ENCODE results near the gene POTEM.
"Not testable (repeated sequence)": the region's sequence is repeated elsewhere in the genome, so short reads cannot be mapped to it uniquely, and the experiment has no call there.

POTEM gene

DNA sequence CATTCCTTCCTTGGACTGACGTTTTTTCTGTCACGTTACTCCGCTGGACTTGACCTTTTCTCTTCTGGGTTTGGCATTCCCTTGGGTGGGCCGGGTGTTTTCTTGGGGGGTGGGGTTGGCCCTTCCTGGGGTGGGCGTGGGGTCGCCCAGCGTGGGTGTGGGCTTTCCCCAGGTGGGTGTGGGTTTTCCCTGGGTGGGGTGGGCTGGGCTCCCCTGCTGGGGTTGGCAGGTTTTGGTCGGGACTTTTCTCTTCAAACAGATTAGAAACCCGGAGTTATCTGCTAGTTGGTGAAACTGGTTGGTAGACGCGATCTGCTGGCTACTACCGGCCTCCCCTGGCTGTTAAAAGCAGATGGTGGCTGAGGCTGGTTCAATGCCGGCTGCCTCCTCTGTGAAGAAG lies at the start of gene POTEM:
Gene POTEM (plus strand): TSS at position 301 of the 400 bp plus-strand sequence. CDS start 52 bp downstream, at position 353.
- DNase-seq; intact Hi-C loops (cut with DNase I): not testable (repeated sequence)

DNA sequence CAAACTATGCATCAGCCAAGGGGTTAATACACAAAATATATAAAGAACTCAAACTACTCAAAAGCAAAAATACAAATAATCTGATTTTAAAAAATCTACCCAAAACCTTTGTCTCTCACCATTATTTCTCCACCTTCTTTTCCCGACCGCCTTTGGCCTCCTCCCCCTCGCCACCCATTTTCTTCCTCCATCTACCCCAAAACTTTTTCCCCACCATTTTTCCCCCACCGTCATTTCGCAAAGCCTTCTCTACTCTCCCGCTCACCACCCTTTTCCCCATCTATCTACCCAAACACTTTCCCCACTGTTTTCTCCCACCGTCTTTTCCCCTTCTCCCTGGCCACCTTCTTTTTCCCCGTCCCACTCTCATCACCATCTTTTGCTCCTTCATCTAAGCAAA lies 48.9 kb upstream of the POTEM start:
- peak in 5 of 42 donors; percentile 0 to 33 (median 15) for DNase-seq
- intact Hi-C loops (cut with DNase I), result not testable (repeated sequence)

DNA sequence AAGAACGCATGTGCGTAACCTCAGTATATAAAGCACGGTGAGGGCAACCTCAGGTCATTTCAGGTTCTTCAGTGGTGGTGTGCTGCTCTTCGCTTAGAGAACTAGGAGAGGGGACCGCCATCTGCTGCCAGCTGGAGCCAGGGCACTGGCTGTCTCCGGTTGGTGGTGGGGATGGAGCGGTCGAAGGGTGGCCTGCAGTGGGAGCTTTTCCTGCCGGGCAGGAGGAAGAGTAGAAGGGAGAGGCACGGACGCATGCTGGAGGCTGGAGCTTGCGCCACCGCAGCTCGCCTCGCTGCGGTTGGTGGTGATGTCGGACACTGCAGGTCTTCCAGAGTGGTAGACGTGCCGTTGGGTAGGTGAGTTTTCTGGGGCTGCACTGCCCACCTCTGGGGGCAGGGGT lies 47.2 kb upstream of the POTEM start:
- DNase-seq; intact Hi-C loops (cut with DNase I): not testable (repeated sequence)

- intact Hi-C loops (cut with DNase I); DNase-seq: not testable (repeated sequence)
These were observed 46.1 kb upstream of the POTEM start for GRCh38 chr14:18921055-18921701.

DNA sequence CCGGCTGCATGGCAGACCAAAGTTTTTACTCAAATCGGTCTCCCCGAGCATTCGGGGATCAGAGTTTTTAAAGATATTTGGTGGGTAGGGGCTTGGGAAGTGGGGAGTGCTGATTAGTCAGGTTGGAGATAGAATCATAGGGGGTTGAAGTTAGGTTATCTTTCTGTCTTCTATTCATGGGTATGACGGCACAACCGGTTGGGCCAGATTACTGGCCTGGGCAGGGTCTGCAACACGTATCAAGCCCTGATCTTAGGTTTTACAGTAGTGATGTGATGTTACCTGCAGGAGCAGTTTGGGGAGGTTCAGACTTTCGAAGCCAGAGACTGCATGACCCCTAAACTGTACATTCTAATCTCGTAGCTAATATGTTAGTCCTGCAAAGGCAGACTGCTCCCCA lies 30.4 kb upstream of the POTEM start:
- intact Hi-C loops (cut with DNase I); DNase-seq: not testable (repeated sequence)

DNA sequence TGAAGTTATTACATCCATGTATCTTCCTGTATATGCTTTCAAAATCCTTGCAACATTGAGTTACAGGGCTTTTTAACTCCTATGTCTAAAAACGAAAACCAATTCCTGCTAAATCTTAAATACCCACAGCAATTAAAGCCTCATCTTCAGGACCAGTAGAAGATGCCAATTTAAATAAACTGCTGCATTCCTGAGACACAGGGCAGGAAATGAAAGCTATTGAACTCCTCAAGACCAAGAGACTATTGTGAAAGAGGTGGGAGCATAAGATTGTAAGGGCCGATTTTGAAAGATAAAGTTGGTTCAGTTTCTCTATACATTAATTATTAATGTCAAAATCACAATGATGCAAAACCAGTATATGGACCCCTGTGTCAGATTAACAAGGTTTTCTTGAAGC lies 28.5 kb upstream of the POTEM start:
- DNase-seq; intact Hi-C loops (cut with DNase I): not testable (repeated sequence)

DNA sequence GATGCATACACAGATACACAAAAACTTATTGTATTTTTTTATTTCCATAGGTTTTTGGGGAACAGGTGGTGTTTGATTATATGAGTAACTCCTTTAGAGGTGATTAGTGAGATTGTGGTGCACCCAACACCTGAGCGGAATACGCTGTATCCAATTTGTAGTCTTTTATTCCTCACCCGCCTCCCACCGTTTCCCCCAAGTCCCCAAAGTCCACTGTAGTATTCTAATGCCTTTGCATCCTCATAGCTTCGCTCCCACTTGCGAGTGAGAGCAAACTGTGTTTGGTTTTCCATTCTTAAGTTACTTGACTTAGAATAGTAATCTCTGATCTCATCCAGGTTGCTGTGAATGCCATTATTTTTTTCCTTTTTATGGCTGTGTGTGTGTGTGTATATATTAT lies 17.3 kb upstream of the POTEM start:
- DNase-seq, result peak in 5 of 42 donors; percentile 11 to 37 (median 25)

DNA sequence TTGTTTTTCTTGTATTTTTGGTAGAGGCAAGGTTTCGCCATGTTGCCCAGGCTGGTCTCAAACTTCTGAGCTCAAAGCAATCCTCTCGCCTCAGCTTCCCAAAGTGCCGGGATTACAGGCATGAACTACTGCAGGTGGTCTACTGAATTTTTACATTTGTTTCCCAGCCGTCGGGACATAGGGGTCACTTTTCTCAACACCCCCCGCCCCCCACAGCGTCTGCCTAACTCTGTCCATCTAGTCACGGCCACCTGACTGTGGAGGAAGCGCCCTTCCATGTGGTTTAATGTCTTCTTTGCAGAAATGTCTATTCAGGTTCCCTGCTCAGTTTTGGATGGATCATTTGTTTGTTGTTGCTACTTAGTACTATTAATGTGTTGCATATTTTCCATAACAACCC lies 14.1 kb upstream of the POTEM start:
- intact Hi-C loops (cut with DNase I), result not testable (repeated sequence)
- DNase-seq, result peak in 9 of 42 donors; percentile 1 to 42 (median 27)

More for the DNA sequence above, 17.3 kb upstream of the POTEM start:
- intact Hi-C loops (cut with DNase I), result not testable (repeated sequence)

GRCh38 chr14:18955816-18956215 lies 11.4 kb upstream of the POTEM start:
- DNase-seq; intact Hi-C loops (cut with DNase I): not testable (repeated sequence)

GRCh38 chr14:18961576-18961975 lies 5.7 kb upstream of the POTEM start:
- intact Hi-C loops (cut with DNase I), result not testable (repeated sequence)

DNA sequence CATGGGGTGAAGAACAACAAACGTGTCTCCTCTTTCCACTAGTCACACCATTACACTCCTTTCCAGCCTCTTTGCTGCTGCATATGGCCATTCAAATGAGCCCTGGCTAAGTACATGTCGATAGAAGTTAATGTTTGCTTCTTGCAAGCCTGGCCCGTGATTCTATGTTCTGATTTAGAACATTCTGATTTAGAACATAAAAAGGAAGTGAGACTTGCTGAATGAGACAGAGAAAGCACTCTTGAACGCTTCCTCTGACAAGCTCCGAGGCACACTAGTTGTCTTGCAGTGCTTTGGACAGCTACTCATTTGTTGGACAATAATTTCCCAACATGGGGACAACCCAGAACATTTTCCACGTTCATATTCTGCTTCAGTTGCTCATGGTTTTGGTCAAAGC lies 5.1 kb upstream of the POTEM start:
- intact Hi-C loops (cut with DNase I); DNase-seq: not testable (repeated sequence)

More at GRCh38 chr14:18961576-18961975, 5.7 kb upstream of the POTEM start:
- DNase-seq, result not testable (repeated sequence)

- DNase-seq, result peak in 1 of 42 donors; percentile 6
- intact Hi-C loops (cut with DNase I), result not testable (repeated sequence)
These were observed 4.0 kb upstream of the POTEM start for GRCh38 chr14:18963276-18963675.

DNA sequence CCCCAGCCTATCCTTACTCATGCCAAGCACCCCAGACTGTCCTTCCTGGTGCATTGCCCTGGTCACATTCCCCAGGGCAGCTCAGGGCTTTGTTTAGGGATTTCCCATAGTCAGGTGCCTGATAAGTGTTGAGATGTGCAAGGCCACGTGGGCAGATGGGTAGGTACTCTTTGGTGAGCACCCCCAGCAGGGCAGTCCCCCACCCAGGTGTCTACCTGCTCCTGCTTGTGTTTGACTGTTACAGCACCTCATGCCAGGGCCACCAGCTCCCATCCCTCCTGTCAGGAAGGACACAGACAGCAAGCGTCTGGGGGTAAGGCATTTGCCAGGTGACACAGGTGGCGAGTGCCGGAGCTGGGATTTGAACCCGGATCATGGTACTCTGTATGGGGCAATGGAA lies 2.4 kb upstream of the POTEM start:
- intact Hi-C loops (cut with DNase I); DNase-seq: not testable (repeated sequence)

DNA sequence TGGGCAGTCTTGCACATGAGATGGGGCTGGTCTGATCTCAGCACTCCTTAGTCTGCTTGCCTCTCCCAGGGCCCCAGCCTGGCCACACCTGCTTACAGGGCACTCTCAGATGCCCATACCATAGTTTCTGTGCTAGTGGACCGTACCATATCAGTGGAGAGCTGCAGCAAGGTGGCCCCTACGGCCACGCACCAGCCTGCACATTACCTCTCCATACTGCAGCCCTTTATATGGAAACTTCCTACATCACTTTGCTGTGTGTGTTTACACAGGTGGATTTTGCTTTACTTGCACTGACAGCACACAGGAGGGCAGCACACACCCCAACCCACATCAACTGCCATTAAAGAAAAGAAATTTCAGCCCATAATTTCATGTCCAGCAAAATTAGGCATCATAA lies 35.3 kb downstream of the POTEM start:
- intact Hi-C loops (cut with DNase I), result not testable (repeated sequence)
- DNase-seq, result peak in 1 of 42 donors; percentile 35

GRCh38 chr14:19006490-19006889 lies 39.3 kb downstream of the POTEM start:
- intact Hi-C loops (cut with DNase I); DNase-seq: not testable (repeated sequence)

DNA sequence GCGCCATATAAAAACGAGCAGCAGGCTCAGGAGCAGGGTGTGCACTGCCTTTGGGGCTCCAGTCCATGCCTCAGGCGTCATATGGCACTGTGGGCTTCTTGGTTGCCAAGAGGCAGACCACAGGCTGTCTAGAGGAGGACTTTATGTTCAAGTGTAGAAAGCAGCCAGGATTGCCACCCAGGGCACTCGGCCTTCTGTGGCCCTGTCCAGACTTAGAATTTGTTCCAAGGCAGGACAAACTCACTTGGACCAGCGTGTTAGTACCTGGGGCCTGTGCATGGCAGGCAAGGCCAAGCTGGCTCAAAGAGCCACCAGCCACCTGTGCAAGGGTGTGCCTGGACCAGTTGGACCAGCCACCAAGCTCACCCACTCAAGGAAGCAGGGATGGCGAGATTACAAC lies 40.4 kb downstream of the POTEM start:
- intact Hi-C loops (cut with DNase I), result not testable (repeated sequence)
- peak in 2 of 42 donors; percentile 17 to 35 for DNase-seq

- intact Hi-C loops (cut with DNase I), result not testable (repeated sequence)
- DNase-seq, result peak in 1 of 42 donors; percentile 12
These were observed 43.8 kb downstream of the POTEM start for GRCh38 chr14:19011029-19011428.

GRCh38 chr14:19011703-19012102 lies 44.5 kb downstream of the POTEM start:
- intact Hi-C loops (cut with DNase I), result not testable (repeated sequence)
- peak in 1 of 42 donors; percentile 25 for DNase-seq

DNA sequence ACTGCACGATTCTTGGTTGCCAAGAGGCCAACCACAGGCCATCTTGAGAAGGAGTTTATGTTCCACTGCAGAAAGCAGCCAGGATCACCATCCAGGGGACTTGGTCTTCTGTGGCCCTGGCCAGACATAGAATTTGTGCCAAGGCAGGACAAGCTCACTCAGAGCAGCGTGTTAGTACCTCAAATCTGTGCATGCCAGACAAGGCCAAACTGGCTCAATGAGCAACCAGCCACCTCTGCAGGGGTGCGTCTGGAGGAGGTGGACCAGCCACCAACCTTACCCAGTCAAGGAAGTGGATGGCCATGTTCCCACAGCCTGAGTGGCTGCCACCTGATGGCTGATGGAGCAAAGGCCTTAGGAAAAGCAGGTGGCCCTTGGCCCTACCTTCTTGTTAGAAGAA lies 48.0 kb downstream of the POTEM start:
- intact Hi-C loops (cut with DNase I); DNase-seq: not testable (repeated sequence)

DNA sequence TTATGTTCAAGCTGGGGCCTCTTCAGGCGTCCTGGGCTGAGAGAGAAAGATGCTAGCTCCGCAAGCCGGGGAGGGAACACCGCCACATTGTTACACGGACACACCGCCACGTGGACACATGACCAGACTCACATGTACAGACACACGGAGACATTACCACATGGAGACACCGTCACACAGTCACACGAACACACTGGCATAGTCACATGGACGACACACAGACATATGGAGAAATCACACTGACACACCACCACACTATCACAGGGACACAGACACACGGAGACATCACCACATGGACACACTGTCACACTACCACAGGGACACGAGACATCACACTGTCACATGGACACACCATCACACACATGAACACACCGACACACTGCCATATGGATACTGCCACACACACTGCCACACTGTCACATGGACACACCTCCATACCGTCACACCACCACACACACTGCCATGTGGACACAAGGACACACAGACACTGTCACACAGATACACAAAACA lies 57.9 kb downstream of the POTEM start:
- intact Hi-C loops (cut with DNase I); DNase-seq: not testable (repeated sequence)

Measured in head of caudate nucleus (tissue), 42 donors.